Loucy (cell line): Measurements from ENCODE around the gene TSPAN3.

Experiments used
- H2AFZ ChIP-seq: fragments of 200-600 bp; sonication (generic); 2 replicates; pipeline ENCODE4 v1.6.0; 2016; ENCODE audit warnings: antibody characterized with exemption, mild to moderate bottlenecking, low read length, moderate library complexity
- H3F3A ChIP-seq: fragments of 200-600 bp; 2 replicates; pipeline ENCODE4 v1.6.0; 2016; ENCODE audit warnings: antibody characterized with exemption, low read depth, mild to moderate bottlenecking
- H3K27me3 ChIP-seq: fragments of 200-600 bp; sonication (generic); 2 replicates; pipeline ENCODE4 v1.6.1; 2014; ENCODE audit warnings: low read length, mild to moderate bottlenecking; ENCODE audit not compliant: insufficient read depth, poor library complexity, severe bottlenecking
- H3K36me3 ChIP-seq: fragments of 200-600 bp; sonication (generic); 2 replicates; pipeline ENCODE4 v1.6.1; 2016; ENCODE audit warnings: low read length; ENCODE audit not compliant: insufficient read depth
- H3K4me1 ChIP-seq: fragments of 200-600 bp; sonication (generic); 2 replicates; pipeline ENCODE4 v1.5.1; 2014; ENCODE audit warnings: low read length, mild to moderate bottlenecking; ENCODE audit not compliant: insufficient read depth, poor library complexity, severe bottlenecking
- H3K4me2 ChIP-seq: fragments of 200-600 bp; sonication (generic); 2 replicates; pipeline ENCODE4 v1.6.0; 2014; ENCODE audit warnings: antibody characterized with exemption, low read length, low read depth, mild to moderate bottlenecking; ENCODE audit not compliant: poor library complexity, severe bottlenecking
- H3K4me3 ChIP-seq: fragments of 200-600 bp; sonication (generic); 2 replicates; pipeline ENCODE4 v1.5.1; 2014; ENCODE audit warnings: low read length, mild to moderate bottlenecking, mixed read lengths; ENCODE audit not compliant: poor library complexity, severe bottlenecking
- H3K79me2 ChIP-seq: fragments of 200-600 bp; sonication (generic); 2 replicates; pipeline ENCODE4 v1.6.1; 2014; ENCODE audit warnings: low read length; ENCODE audit not compliant: insufficient read depth
- H3K9ac ChIP-seq: fragments of 200-600 bp; sonication (generic); 2 replicates; pipeline ENCODE4 v1.6.0; 2014; ENCODE audit warnings: mild to moderate bottlenecking, low read depth, low read length, moderate library complexity; ENCODE audit not compliant: poor library complexity, severe bottlenecking
- H3K9me2 ChIP-seq: fragments of 200-600 bp; sonication (generic); replicated peaks from 2 replicates; pipeline ENCODE4 v1.6.1; 2016; ENCODE audit warnings: low read depth, low read length, mixed read lengths
- H3K9me3 ChIP-seq: fragments of 200-600 bp; sonication (generic); 2 replicates; pipeline ENCODE4 v1.6.1; 2014; ENCODE audit warnings: mild to moderate bottlenecking, antibody characterized with exemption, low read length, low read depth; ENCODE audit not compliant: insufficient read depth
- H4K20me1 ChIP-seq: fragments of 200-600 bp; sonication (generic); 2 replicates; pipeline ENCODE4 v1.6.0; 2014; ENCODE audit warnings: antibody characterized with exemption, low read length, mild to moderate bottlenecking; ENCODE audit not compliant: insufficient read depth, poor library complexity, severe bottlenecking
- CTCF ChIP-seq: fragments of 200-600 bp; sonication (generic); conservative IDR thresholded peaks from 2 replicates; pipeline ENCODE4 v1.5.1; 2014; ENCODE audit warnings: mild to moderate bottlenecking, antibody characterized with exemption, low read length
- EZH2phosphoT487 ChIP-seq: fragments of 200-600 bp; IDR thresholded peaks from 2 replicates; pipeline ENCODE4 v1.6.1; 2018; ENCODE audit warnings: antibody characterized with exemption, mild to moderate bottlenecking, moderate library complexity, borderline replicate concordance

TSPAN3 gene

DNA sequence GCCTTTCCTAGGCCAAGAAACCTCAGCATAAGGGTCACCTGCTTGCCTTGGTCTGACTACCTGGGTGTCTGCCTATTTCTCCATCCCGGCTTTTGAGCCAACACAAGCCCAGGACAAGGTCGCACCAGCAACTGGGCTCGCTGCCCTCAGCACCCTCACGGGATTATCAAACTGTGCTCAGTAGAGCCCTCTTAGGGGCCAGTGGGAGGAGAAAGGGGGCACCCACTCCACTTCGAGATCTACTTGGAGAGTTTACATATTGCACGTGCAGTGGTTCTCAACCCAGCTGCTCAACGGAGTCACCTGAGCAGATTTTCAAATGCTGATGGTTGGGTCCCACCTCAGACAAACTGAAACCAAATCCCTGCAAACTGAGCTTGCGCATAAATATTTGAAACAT is 31.1 kb downstream of the TSPAN3 start:
- Histone ChIP-seq H3K4me2 (no peak overlapping the region), H4K20me1 (no peaks in the 10 kb centered on the region), H3K4me1 (no peaks in the 10 kb centered on the region), H3K79me2 (no peaks in the 10 kb centered on the region), H2AFZ (no peak overlapping the region), H3K9me3 (no peaks in the 10 kb centered on the region), H3K36me3 (peaks cover 32% of the 10 kb centered on the region; the same call in 1 of the 2 replicates), H3K9me2 (no peaks in the 10 kb centered on the region), H3K27me3 (no peaks in the 10 kb centered on the region), H3K4me3 (no peak overlapping the region), H3K9ac (no peak overlapping the region), H3F3A (peaks cover 8% of the 10 kb centered on the region)
- TF ChIP-seq EZH2phosphoT487 (no peak), CTCF (no peak)

DNA sequence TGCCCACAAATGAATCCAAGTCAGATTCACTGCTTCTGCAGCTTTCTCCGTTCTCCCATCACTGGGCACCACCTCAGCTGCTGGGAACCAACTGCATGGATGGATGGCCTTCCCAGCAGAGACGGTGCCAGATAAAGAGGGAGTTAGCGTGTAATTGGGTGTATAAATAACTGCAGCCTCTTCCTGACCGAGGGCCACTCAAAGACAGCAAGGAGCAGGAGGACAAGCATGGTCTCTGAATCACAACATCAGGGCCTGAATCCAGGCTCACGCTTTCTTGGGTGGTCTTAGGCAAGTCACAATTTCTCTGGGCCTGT is 31.7 kb downstream of the TSPAN3 start:
- Histone ChIP-seq H3K79me2 (no peaks in the 10 kb centered on the region), H4K20me1 (no peaks in the 10 kb centered on the region), H3K9me3 (no peaks in the 10 kb centered on the region), H3K27me3 (no peaks in the 10 kb centered on the region), H3K4me2 (no peak overlapping the region), H3K9ac (no peak overlapping the region), H2AFZ (no peak overlapping the region), H3K9me2 (no peaks in the 10 kb centered on the region), H3K4me1 (no peaks in the 10 kb centered on the region), H3K4me3 (no peak overlapping the region), H3K36me3 (peaks cover 25% of the 10 kb centered on the region; the same call in 1 of the 2 replicates), H3F3A (peaks cover 8% of the 10 kb centered on the region)
- TF ChIP-seq CTCF (no peak), EZH2phosphoT487 (no peak)

DNA sequence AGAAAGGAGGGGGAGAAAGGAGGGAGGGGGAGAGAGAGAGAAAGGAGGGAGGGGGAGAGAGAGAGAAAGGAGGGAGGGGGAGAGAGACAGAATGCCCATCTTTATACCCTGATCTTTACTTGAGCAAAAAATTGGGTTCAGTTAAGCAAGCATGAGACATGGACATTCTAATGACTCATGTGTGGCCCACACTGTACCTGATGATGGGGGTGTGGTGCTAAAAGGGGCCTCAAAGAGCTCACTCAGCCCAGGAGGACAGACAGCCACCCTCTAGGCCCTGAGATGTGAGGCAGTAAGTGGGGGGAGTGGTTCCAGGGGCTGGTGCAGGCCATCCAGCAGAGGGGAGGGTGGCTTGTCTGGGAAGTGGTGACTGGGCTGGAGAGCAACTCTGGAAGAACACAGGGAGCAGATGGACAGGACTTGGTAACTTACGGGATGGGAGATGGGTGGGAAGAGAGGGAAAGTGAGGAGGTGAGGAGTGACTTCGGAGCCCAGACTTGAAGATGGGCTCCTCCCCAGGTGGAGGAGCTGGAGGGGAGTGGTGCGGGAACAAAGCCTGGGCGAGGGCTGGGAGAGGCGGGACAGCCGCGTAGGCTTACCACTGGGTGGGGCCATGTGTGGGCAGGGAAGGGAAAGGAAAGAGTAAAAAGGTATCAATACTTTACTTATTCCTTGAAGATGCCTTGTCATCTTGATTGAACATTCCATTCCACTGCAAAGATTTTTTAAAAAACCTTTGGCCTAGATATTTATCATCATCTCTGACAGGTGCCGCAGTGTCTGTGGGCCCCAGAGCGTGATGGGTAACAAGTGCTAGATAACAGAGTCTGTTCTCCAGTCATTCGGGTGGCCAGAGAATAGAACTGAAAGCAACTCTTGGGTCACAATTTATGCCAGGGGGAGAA is 32.3 kb downstream of the TSPAN3 start:
- no peaks in the 10 kb centered on the region for H3K27me3 ChIP-seq
- H3K79me2 ChIP-seq, result no peaks in the 10 kb centered on the region
- H3K4me3 ChIP-seq, result no peak overlapping the region
- H3K4me1 ChIP-seq, result no peaks in the 10 kb centered on the region
- H4K20me1 ChIP-seq, result no peaks in the 10 kb centered on the region
- H3K9me2 ChIP-seq, result no peaks in the 10 kb centered on the region
- no peaks in the 10 kb centered on the region for H3K9me3 ChIP-seq
- peaks cover 19% of the 10 kb centered on the region; the same call in 1 of the 2 replicates for H3K36me3 ChIP-seq
- no peak overlapping the region for H2AFZ ChIP-seq
- TF ChIP-seq CTCF (no peak), EZH2phosphoT487 (no peak)
- no peak overlapping the region for H3K4me2 ChIP-seq
- no peak overlapping the region for H3K9ac ChIP-seq
- H3F3A ChIP-seq, result peaks cover 8% of the 10 kb centered on the region
